ENCODE data around the gene KISS1. TPM values are rescaled to one million over a fixed set of nuclear protein-coding genes. Genes with fewer than 3 reads are reported as not detected.

The KISS1 gene
- total and polyA plus RNA-seq, 2 of the 4 experiments (the other 2 are of a cell fraction) = 11.7 to 27.3 TPM

GRCh38 chr1:204186597-204186996, 9.7 kb downstream of the KISS1 start:
- BruUV-seq (replicated peaks) = no TSS peak
- Histone ChIP-seq H4K91ac (ENCODE audit: insufficient read depth, low read depth, low read length) (no peak overlapping the region; the same call in 1 of the 2 replicates), H3K4ac (ENCODE audit: low read depth, low read length) (no peak overlapping the region), H3K56ac (ENCODE audit: extremely low read depth, insufficient read depth, low read length) (no peak overlapping the region), H3K4me2 (ENCODE audit: low read depth, low read length) (no peak overlapping the region), H3K79me1 (ENCODE audit: low read depth in 1 of 2, low read length in 2 of 2) (no peaks in the 10 kb centered on the region), H3K27ac (ENCODE audit: insufficient read depth, low read length) (no peak overlapping the region), H3K36me3 (ENCODE audit: control insufficient read depth, insufficient read depth, low read length) (no peaks in the 10 kb centered on the region), H3K18ac (ENCODE audit: low read depth, low read length) (no peak overlapping the region), H4K5ac (ENCODE audit: low read depth, low read length) (no peak overlapping the region), H3K14ac (replicated peaks; ENCODE audit: low read depth, low read length) (peak overlapping the region; percentile 37; the same call in 1 of the 2 replicates), H4K8ac (ENCODE audit: low read depth in 2 of 2, low read length in 2 of 2) (no peak overlapping the region), H3K27me3 (ENCODE audit: control insufficient read depth, insufficient read depth, low read length) (peaks cover 3% of the 10 kb centered on the region; the same call in 1 of the 2 replicates), H2AFZ (replicated peaks; ENCODE audit: low read length, poor library complexity) (peak overlapping the region; percentile 26), H2BK15ac (ENCODE audit: low read depth, low read length) (no peak overlapping the region), H3K9ac (ENCODE audit: low read depth, low read length) (no peak overlapping the region), H4K20me1 (ENCODE audit: insufficient read depth, low read length) (no peaks in the 10 kb centered on the region), H2AK5ac (ENCODE audit: low read depth, low read length) (no peak overlapping the region), H2BK120ac (ENCODE audit: low read depth, low read length) (no peak overlapping the region), H2AK9ac (replicated peaks; ENCODE audit: low read depth, low read length, poor library complexity) (no peak overlapping the region), H3K9me3 (ENCODE audit: control insufficient read depth, insufficient read depth, low read length) (no peaks in the 10 kb centered on the region), H3K9me1 (ENCODE audit: insufficient read depth, low read length) (no peaks in the 10 kb centered on the region), H2BK5ac (ENCODE audit: low read depth, low read length, poor library complexity, severe bottlenecking) (no peak overlapping the region), H3K4me3 (ENCODE audit: insufficient read depth, low read depth, low read length) (no peak overlapping the region), H3K4me1 (ENCODE audit: control insufficient read depth, insufficient read depth, low read length) (peaks cover 9% of the 10 kb centered on the region), H3K23ac (ENCODE audit: low read depth, low read length) (no peak overlapping the region), H2BK20ac (ENCODE audit: low read depth, low read length) (no peak overlapping the region)
- TF ChIP-seq MAZ (IDR thresholded peaks at IDR 0.05; ENCODE audit: borderline replicate concordance, low read depth, low read length) (no peak), CHD1 (IDR thresholded peaks at IDR 0.05; ENCODE audit: low read depth, low read length) (no peak), CTCF (conservative IDR thresholded peaks at IDR 0.05; ENCODE audit: low read depth, low read length) (no peak), MAFK (IDR thresholded peaks at IDR 0.05; ENCODE audit: low read depth, low read length) (no peak), RCOR1 (IDR thresholded peaks at IDR 0.05; ENCODE audit: insufficient replicate concordance, low read length) (no peak), ELK1 (IDR thresholded peaks at IDR 0.05; ENCODE audit: borderline replicate concordance, low read depth, low read length) (no peak), FOS (IDR thresholded peaks at IDR 0.05; ENCODE audit: low read depth, low read length) (no peak)
- TF ChIP-seq, protein P1, sequence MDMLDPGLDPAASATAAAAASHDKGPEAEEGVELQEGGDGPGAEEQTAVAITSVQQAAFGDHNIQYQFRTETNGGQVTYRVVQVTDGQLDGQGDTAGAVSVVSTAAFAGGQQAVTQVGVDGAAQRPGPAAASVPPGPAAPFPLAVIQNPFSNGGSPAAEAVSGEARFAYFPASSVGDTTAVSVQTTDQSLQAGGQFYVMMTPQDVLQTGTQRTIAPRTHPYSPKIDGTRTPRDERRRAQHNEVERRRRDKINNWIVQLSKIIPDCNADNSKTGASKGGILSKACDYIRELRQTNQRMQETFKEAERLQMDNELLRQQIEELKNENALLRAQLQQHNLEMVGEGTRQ (IDR thresholded peaks at IDR 0.05; ENCODE audit: low read depth, low read length) = no peak
- in situ Hi-C loops (cut with MboI; ENCODE audit: low sequenced_read_pairs) (no loop called here), intact Hi-C loops (cut with micrococcal nuclease) (no loop called here), dilution Hi-C loops (cut with HindIII; ENCODE audit: low sequenced_read_pairs, unreplicated experiment) (no loop called here)
- no peak for ATAC-seq (ENCODE audit: low read depth)
- DNase-seq = no peak
- 74% methylated on average over 6 of the region's 10 CpGs; no CpG with 5 or more reads in 1 of the 2 experiments for WGBS, 2 experiments (ENCODE audit: extremely low coverage in 2 of 2, insufficient read length in 1 of 2)
- ChIA-PET POLR2A (ENCODE audit: unreplicated experiment) (no interaction called here), CTCF (interaction anchor here (0.9 kb wide), 1 partner anchor 21 kb away, joined by 3 read pairs; no protein-coding TSS in a partner anchor)

All from IMR-90 (cell line).